ENCODE data around the gene APBB1IP.
"Not testable (repeated sequence)": the region's sequence is repeated elsewhere in the genome, so short reads cannot be mapped to it uniquely, and the experiment has no call there.

APBB1IP gene

GRCh38 chr10:26504429-26504828, 66.3 kb downstream of the APBB1IP start:
- in situ Hi-C loops (cut with MboI; ENCODE audit: low sequenced_read_pairs): not testable (repeated sequence)

GRCh38 chr10:26505491-26505890, 67.3 kb downstream of the APBB1IP start:
- in situ Hi-C loops (cut with MboI; ENCODE audit: low sequenced_read_pairs): no loop called here

GRCh38 chr10:26506736-26507135, 68.6 kb downstream of the APBB1IP start:
- in situ Hi-C loops (cut with MboI; ENCODE audit: low sequenced_read_pairs): no loop called here

- in situ Hi-C loops (cut with MboI; ENCODE audit: low sequenced_read_pairs): no loop called here
These were observed 69.3 kb downstream of the APBB1IP start for GRCh38 chr10:26507441-26507840.

DNA sequence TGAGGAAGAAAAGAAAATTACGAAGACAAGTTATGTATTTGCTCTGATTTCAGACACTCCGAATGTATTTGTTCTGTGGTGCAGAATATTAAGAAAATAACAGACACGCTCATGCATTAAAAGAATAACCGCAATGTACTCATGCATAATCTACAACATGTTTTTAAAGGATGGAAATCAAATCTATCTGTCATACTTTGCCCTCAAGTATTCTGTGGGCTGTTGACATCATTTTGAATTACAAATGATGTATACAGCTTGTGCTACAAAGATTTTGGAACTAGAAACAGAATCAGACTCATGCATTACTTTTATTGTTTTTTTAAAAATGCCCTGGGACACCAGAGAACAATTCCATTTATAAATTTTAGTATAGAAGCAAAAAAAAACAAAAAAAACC, 69.9 kb downstream of the APBB1IP start:
- in situ Hi-C loops (cut with MboI; ENCODE audit: low sequenced_read_pairs): no loop called here

GRCh38 chr10:26509307-26509706, 71.2 kb downstream of the APBB1IP start:
- in situ Hi-C loops (cut with MboI; ENCODE audit: low sequenced_read_pairs): no loop called here

- in situ Hi-C loops (cut with MboI; ENCODE audit: low sequenced_read_pairs): no loop called here
These were observed 75.0 kb downstream of the APBB1IP start for GRCh38 chr10:26513101-26513500.

GRCh38 chr10:26516540-26517101, 78.5 kb downstream of the APBB1IP start:
- in situ Hi-C loops (cut with MboI; ENCODE audit: low sequenced_read_pairs): no loop called here

DNA sequence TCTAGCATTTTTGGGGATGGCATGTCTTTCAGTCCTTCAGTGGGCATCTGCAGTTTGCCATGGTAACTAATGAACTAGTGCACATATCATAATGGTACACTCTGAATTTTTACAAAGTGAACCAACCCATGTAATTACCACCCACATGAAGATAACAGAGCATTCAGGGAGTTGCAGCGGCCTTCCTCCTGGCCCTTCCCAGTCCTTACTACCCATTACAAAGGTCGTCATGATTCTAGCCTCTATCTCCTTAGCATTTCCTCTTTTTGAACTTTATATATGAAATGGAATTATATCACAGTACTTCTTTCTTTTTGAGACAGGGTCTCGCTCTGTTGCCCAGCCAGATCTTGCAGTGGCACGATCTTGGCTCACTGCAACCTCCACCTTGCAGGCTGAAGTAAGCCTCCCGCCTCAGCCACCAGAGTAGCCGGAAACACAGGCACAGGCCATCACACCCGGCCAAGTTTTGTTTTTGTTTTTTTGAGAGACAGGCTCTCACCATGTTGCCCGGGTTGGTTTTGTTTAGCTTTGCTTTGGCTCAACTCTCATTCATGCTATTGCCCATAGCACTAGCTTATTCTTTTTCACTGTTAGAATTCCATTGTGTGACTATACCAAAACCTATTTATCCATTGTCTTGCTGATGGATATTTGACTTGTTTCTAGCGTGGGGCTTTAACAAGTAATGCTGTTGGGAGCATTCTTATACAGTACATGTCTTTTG, 79.2 kb downstream of the APBB1IP start:
- in situ Hi-C loops (cut with MboI; ENCODE audit: low sequenced_read_pairs): no loop called here

GRCh38 chr10:26519803-26520202, 81.7 kb downstream of the APBB1IP start:
- in situ Hi-C loops (cut with MboI; ENCODE audit: low sequenced_read_pairs): no loop called here

GRCh38 chr10:26520575-26520974, 82.4 kb downstream of the APBB1IP start:
- in situ Hi-C loops (cut with MboI; ENCODE audit: low sequenced_read_pairs): no loop called here

DNA sequence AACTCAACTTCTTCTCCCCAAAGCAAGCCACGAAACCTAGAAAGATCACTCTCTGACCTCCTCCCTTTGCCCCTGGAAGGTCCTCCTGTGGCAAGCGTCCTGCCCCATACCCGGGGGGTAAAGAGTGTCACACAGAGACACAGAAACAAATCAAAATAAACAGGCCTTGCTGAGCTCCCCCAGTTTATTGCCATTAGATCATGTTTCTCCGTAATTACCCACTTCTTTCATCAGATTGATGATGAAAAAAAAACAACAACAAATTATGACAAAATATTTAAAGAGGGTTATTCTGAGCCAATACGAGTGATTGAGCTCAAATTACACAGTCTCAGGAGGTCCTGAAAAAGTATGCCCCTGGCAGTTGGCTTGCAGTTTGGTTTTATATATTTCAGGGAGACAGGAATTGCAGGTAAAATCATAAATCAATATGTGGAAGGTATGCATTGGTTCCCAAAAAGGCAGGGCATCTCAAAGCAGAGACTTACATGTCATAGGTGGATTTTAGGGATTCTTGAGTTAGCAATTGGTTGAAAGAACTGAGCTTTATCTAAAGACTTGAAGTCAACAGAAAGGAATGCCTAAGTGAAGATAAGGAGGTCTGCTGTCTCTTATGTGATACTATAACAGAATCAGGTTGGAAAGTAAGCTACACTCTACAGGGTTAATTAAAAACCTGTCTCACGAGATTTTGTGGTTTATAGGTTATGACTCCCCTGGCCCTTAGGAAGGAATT, 86.2 kb downstream of the APBB1IP start:
- in situ Hi-C loops (cut with MboI; ENCODE audit: low sequenced_read_pairs): no loop called here

GRCh38 chr10:26525586-26525985, 87.4 kb downstream of the APBB1IP start:
- in situ Hi-C loops (cut with MboI; ENCODE audit: low sequenced_read_pairs): no loop called here

- in situ Hi-C loops (cut with MboI; ENCODE audit: low sequenced_read_pairs): no loop called here
These were observed 88.9 kb downstream of the APBB1IP start for GRCh38 chr10:26527018-26527417.

- in situ Hi-C loops (cut with MboI; ENCODE audit: low sequenced_read_pairs): no loop called here
These were observed 89.9 kb downstream of the APBB1IP start for GRCh38 chr10:26528048-26528447.

- in situ Hi-C loops (cut with MboI; ENCODE audit: low sequenced_read_pairs): no loop called here
These were observed 90.7 kb downstream of the APBB1IP start for GRCh38 chr10:26528715-26529393.

GRCh38 chr10:26534384-26534783, 96.2 kb downstream of the APBB1IP start:
- in situ Hi-C loops (cut with MboI; ENCODE audit: low sequenced_read_pairs): no loop called here

GRCh38 chr10:26540601-26541000, 102.5 kb downstream of the APBB1IP start:
- in situ Hi-C loops (cut with MboI; ENCODE audit: low sequenced_read_pairs): no loop called here

GRCh38 chr10:26543567-26544306, 105.6 kb downstream of the APBB1IP start:
- in situ Hi-C loops (cut with MboI; ENCODE audit: low sequenced_read_pairs): no loop called here

- in situ Hi-C loops (cut with MboI; ENCODE audit: low sequenced_read_pairs): no loop called here
These were observed 106.8 kb downstream of the APBB1IP start for GRCh38 chr10:26544932-26545331.
